CD4-positive, alpha-beta T cell treated with Interleukin-12 subunit alpha and Interleukin-12 subunit beta, for 1 hour (primary cell): ENCODE measurements around the gene APOL5.

Source experiments
- DNase-seq: peaks from one replicate; pipeline ENCODE4 v3.0.0-alpha.2; 2020

The APOL5 gene

GRCh38 chr22:35743326-35743860 is 25.7 kb downstream of the APOL5 start:
- no peak for DNase-seq

GRCh38 chr22:35746248-35746647 is 28.6 kb downstream of the APOL5 start:
- no peak for DNase-seq

- no peak for DNase-seq
Measured at GRCh38 chr22:35746946-35747703, 29.5 kb downstream of the APOL5 start.

GRCh38 chr22:35749808-35750207 is 32.1 kb downstream of the APOL5 start:
- DNase-seq: no peak

- DNase-seq: no peak
Measured at GRCh38 chr22:35752006-35752862, 34.6 kb downstream of the APOL5 start.

- DNase-seq: no peak
Measured at GRCh38 chr22:35752863-35753189, 35.2 kb downstream of the APOL5 start.

GRCh38 chr22:35754761-35755160 is 37.1 kb downstream of the APOL5 start:
- DNase-seq: no peak

- no peak for DNase-seq
Measured at GRCh38 chr22:35756722-35757121, 39.0 kb downstream of the APOL5 start.

- DNase-seq: no peak
Measured at GRCh38 chr22:35758394-35758793, 40.7 kb downstream of the APOL5 start.

- DNase-seq: no peak
Measured at GRCh38 chr22:35761037-35761436, 43.4 kb downstream of the APOL5 start.

- DNase-seq: no peak
Measured at GRCh38 chr22:35766654-35767580, 49.2 kb downstream of the APOL5 start.

- no peak for DNase-seq
Measured at GRCh38 chr22:35769974-35770373, 52.3 kb downstream of the APOL5 start.

- no peak for DNase-seq
Measured at GRCh38 chr22:35775339-35775738, 57.7 kb downstream of the APOL5 start.

GRCh38 chr22:35777335-35777975 is 59.8 kb downstream of the APOL5 start:
- DNase-seq: no peak
